ENCODE data around the gene FOXB1. TPM values are rescaled to one million over a fixed set of nuclear protein-coding genes. Genes with fewer than 3 reads are reported as not detected.
A peak's percentile ranks its signal among the peaks of the same experiment; 100 is the strongest.

The FOXB1 gene
- total RNA-seq, 1 donor from 2014 or later = 6.7 TPM

- H3K4me3 Mint-ChIP-seq (ENCODE audit: unreplicated experiment) = no peak overlapping the region
- peak overlapping the region; percentile 94 for H3K27ac Mint-ChIP-seq (ENCODE audit: unreplicated experiment)
- no peaks in the 10 kb centered on the region for H3K36me3 Mint-ChIP-seq (ENCODE audit: low read depth, unreplicated experiment)
- TF ChIP-seq, protein P1, sequence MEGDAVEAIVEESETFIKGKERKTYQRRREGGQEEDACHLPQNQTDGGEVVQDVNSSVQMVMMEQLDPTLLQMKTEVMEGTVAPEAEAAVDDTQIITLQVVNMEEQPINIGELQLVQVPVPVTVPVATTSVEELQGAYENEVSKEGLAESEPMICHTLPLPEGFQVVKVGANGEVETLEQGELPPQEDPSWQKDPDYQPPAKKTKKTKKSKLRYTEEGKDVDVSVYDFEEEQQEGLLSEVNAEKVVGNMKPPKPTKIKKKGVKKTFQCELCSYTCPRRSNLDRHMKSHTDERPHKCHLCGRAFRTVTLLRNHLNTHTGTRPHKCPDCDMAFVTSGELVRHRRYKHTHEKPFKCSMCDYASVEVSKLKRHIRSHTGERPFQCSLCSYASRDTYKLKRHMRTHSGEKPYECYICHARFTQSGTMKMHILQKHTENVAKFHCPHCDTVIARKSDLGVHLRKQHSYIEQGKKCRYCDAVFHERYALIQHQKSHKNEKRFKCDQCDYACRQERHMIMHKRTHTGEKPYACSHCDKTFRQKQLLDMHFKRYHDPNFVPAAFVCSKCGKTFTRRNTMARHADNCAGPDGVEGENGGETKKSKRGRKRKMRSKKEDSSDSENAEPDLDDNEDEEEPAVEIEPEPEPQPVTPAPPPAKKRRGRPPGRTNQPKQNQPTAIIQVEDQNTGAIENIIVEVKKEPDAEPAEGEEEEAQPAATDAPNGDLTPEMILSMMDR (IDR thresholded peaks at IDR 0.05; ENCODE audit: unreplicated experiment) = no peak
- peak; percentile 26 for DNase-seq (ENCODE audit: low spot score)
- no peaks in the 10 kb centered on the region for H3K27me3 Mint-ChIP-seq (ENCODE audit: unreplicated experiment)
- H3K9me3 Mint-ChIP-seq (ENCODE audit: unreplicated experiment) = no peaks in the 10 kb centered on the region
- peaks cover 11% of the 10 kb centered on the region for H3K4me1 Mint-ChIP-seq (ENCODE audit: unreplicated experiment)
These were observed 27.4 kb upstream of the FOXB1 start for GRCh38 chr15:59976480-59977271.

GRCh38 chr15:59991834-59992233 is 12.3 kb upstream of the FOXB1 start:
- Mint-ChIP-seq H3K27me3 (ENCODE audit: unreplicated experiment) (peaks cover 5% of the 10 kb centered on the region), H3K27ac (ENCODE audit: unreplicated experiment) (no peak overlapping the region), H3K36me3 (ENCODE audit: low read depth, unreplicated experiment) (no peaks in the 10 kb centered on the region), H3K4me3 (ENCODE audit: unreplicated experiment) (no peak overlapping the region), H3K4me1 (ENCODE audit: unreplicated experiment) (peaks cover 45% of the 10 kb centered on the region), H3K9me3 (ENCODE audit: unreplicated experiment) (no peaks in the 10 kb centered on the region)
- TF ChIP-seq, protein P1 (IDR thresholded peaks at IDR 0.05; ENCODE audit: unreplicated experiment) = no peak
- no peak for DNase-seq (ENCODE audit: low spot score)

GRCh38 chr15:59993041-59993750 is 10.9 kb upstream of the FOXB1 start:
- TF ChIP-seq, protein P1 (IDR thresholded peaks at IDR 0.05; ENCODE audit: unreplicated experiment) = no peak
- peaks cover 53% of the 10 kb centered on the region for H3K4me1 Mint-ChIP-seq (ENCODE audit: unreplicated experiment)
- DNase-seq (ENCODE audit: low spot score) = no peak
- H3K9me3 Mint-ChIP-seq (ENCODE audit: unreplicated experiment) = no peaks in the 10 kb centered on the region
- H3K36me3 Mint-ChIP-seq (ENCODE audit: low read depth, unreplicated experiment) = no peaks in the 10 kb centered on the region
- no peak overlapping the region for H3K4me3 Mint-ChIP-seq (ENCODE audit: unreplicated experiment)
- H3K27me3 Mint-ChIP-seq (ENCODE audit: unreplicated experiment) = peaks cover 5% of the 10 kb centered on the region
- H3K27ac Mint-ChIP-seq (ENCODE audit: unreplicated experiment) = no peak overlapping the region

- Mint-ChIP-seq H3K4me3 (ENCODE audit: unreplicated experiment) (peak overlapping the region; percentile 85), H3K27me3 (ENCODE audit: unreplicated experiment) (peaks cover 5% of the 10 kb centered on the region), H3K36me3 (ENCODE audit: low read depth, unreplicated experiment) (no peaks in the 10 kb centered on the region), H3K4me1 (ENCODE audit: unreplicated experiment) (peaks cover 60% of the 10 kb centered on the region), H3K27ac (ENCODE audit: unreplicated experiment) (no peak overlapping the region), H3K9me3 (ENCODE audit: unreplicated experiment) (no peaks in the 10 kb centered on the region)
- TF ChIP-seq, protein P1 (IDR thresholded peaks at IDR 0.05; ENCODE audit: unreplicated experiment) = peak; percentile 61
- DNase-seq (ENCODE audit: low spot score) = peak; percentile 67
These were observed 10.1 kb upstream of the FOXB1 start for GRCh38 chr15:59993950-59994401.

DNA sequence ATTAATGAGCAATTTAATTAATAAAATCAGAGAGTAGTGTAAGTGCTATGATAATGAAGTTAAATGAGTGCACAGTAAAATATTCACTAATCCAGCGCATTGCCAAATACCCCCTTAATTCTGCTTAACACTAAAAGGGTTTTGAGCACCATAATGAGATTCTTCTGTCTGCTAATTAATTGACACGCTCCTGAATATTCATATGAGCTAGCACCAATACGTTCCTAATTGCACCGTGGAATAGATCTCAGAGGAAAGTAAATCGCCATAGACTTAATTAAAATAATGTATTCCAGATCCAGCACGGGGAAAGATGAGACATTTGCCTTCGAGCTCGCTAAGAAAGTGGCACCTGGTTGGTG is 9.6 kb upstream of the FOXB1 start:
- Mint-ChIP-seq H3K4me3 (ENCODE audit: unreplicated experiment) (peak overlapping the region; percentile 85), H3K4me1 (ENCODE audit: unreplicated experiment) (peaks cover 64% of the 10 kb centered on the region), H3K27ac (ENCODE audit: unreplicated experiment) (peak overlapping the region; percentile 34), H3K9me3 (ENCODE audit: unreplicated experiment) (no peaks in the 10 kb centered on the region), H3K36me3 (ENCODE audit: low read depth, unreplicated experiment) (no peaks in the 10 kb centered on the region), H3K27me3 (ENCODE audit: unreplicated experiment) (peaks cover 8% of the 10 kb centered on the region)
- TF ChIP-seq, protein P1 (IDR thresholded peaks at IDR 0.05; ENCODE audit: unreplicated experiment) = no peak
- DNase-seq (ENCODE audit: low spot score) = no peak

All from endothelial cell (in vitro differentiated cells).